ENCODE results near the gene PTPA. TPM values are rescaled to one million over a fixed set of nuclear protein-coding genes. Genes with fewer than 3 reads are reported as not detected.

The PTPA gene
- total and polyA plus RNA-seq, 10 of the 15 experiments (the other 5 are each of a cell fraction or from before 2014, with no cell fraction given): 1.6 to 111 (median 55.1) TPM

DNA sequence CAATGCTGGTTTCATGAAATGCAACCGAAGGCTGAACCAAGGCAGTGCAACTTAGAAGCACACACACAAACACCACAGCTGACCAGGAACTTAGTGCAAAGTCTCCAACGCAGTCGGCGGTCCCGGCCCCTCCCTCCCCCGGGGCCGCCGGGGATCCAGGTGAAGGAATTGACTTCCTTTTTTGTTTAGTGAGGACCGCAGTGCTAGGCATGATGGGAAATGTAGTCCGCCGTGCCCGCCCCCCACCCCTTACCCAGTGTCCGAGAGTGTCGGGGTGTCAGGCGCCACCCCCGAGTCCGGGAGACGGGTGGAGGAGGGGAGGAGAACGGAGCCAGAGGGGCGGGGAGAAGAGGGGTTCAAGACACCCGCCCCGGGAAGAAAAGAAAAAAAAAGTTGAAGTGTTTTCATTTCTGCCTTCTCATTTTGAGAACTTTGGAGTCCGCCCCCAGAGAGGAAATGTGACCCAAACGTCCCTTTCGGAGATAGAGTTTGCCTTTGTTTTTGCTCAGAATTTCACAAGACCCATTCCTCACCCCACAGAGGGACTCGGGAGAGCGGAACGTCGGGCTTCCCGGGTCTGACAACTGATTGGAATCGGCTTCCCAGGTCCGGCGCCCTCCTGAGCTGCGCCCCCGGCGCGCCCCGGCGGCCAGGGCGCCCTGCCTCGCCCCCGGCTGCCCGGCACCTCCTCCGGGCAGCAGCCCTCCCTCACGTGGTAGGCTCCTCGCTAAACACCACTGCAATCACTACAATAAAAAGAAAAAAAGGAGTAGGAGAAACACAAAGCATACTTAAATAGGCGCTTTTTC, 64.8 kb downstream of the PTPA start (continued):
- TF ChIP-seq, protein P1, sequence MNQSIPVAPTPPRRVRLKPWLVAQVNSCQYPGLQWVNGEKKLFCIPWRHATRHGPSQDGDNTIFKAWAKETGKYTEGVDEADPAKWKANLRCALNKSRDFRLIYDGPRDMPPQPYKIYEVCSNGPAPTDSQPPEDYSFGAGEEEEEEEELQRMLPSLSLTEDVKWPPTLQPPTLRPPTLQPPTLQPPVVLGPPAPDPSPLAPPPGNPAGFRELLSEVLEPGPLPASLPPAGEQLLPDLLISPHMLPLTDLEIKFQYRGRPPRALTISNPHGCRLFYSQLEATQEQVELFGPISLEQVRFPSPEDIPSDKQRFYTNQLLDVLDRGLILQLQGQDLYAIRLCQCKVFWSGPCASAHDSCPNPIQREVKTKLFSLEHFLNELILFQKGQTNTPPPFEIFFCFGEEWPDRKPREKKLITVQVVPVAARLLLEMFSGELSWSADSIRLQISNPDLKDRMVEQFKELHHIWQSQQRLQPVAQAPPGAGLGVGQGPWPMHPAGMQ (IDR thresholded peaks at IDR 0.05; ENCODE audit: borderline replicate concordance): no peak
- TF ChIP-seq HCFC1 (IDR thresholded peaks at IDR 0.05; ENCODE audit: low read length): peak; percentile 81

DNA sequence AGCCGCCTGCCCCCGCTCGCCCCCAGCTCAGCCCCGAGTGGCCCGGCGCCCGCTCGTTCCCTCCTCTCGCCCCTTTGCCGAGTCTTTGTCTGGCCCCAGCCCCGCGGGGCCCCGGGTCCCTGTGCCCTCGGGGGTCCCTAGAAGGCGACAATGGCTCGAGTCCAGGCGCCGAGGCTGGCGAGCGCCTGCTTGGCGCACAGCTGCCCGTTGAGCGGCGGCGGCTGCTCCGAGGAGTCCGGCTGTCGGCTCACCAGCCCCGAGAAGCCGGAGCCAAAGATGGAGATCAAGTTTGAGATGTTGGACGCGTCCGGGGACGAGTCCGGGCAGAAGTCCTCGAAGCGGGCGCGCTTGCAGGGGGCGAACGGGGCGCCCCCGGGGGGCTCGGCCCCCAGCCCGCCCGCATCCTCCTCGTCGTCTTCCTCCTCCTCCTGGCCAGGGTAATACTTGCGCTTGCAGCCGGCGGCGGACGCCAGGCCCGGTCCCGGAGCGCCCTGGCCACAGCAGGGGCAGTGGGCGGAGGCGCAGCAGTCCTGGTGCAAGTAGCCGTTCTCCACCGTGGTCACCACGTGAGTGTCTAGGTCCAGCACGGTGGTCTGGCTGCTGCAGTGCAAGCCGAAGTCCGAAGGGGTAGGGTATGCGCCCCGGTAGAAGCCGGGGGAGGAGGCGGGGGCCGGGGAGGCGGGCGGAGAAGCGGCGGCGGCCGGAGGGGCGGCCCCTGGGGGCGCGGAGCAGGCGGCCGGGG, 65.7 kb downstream of the PTPA start:
- Histone ChIP-seq H3K27me3 (replicated peaks in 1 of 2; ENCODE audit: control insufficient read depth in 2 of 2, insufficient read depth in 2 of 2, low read length in 1 of 2) (peaks cover 2 to 3% of the 10 kb centered on the region in 2 experiments; a peak in 2 of 4 replicates), H3K27ac (ENCODE audit: control insufficient read depth, insufficient read depth) (no peak overlapping the region), H2AFZ (ENCODE audit: control insufficient read depth, low read depth, low read length) (no peak overlapping the region)

More for the DNA sequence above, 65.7 kb downstream of the PTPA start:
- no TSS peak for BruUV-seq (replicated peaks)
- Histone ChIP-seq H3K9me3 (replicated peaks; ENCODE audit: control insufficient read depth, insufficient read depth, low read length) (no peaks in the 10 kb centered on the region), H3K4me2 (ENCODE audit: control insufficient read depth, insufficient read depth) (peak overlapping the region; percentile 98), H3K4me1 (ENCODE audit: control insufficient read depth, insufficient read depth, low read length) (peaks cover 21% of the 10 kb centered on the region), H3K9ac (ENCODE audit: control insufficient read depth, insufficient read depth, low read length) (no peak overlapping the region; the same call in 1 of the 2 replicates), H3K4me3 (peak overlapping the region; percentile 81; the same call in 1 of the 2 replicates), H4K20me1 (ENCODE audit: control insufficient read depth, insufficient read depth) (no peaks in the 10 kb centered on the region), H3K36me3 (ENCODE audit: control insufficient read depth in 2 of 2, insufficient read depth in 2 of 2, low read length in 1 of 2) (no peaks in the 10 kb centered on the region), H3K79me2 (ENCODE audit: control insufficient read depth, insufficient read depth, low read length) (no peaks in the 10 kb centered on the region)
- 2% methylated on average over 51 of the region's 80 CpGs for WGBS (ENCODE audit: insufficient coverage, insufficient replicate concordance, low lambda C conversion rate, missing lambda C conversion rate)
- intact Hi-C loops (cut with micrococcal nuclease; ENCODE audit: unreplicated experiment): loop anchor here (2.0 to 10.0 kb wide), 3 partner anchors 94 to 438 kb away; no protein-coding TSS in a partner anchor
- ATAC-seq (no peak), FAIRE-seq (no peak), DNase-seq (ENCODE audit: low read depth, low spot score) (no peak)
- ChIA-PET CTCF (interaction anchor here (0.5 to 13.1 kb wide), 8 partner anchors 28 to 659 kb away, joined by 3 to 273 read pairs (median 6); partner anchors contain the start of gene NTMT1), RAD21 (ENCODE audit: unreplicated experiment) (interaction anchor here (0.9 to 10.4 kb wide), 9 partner anchors 28 to 449 kb away, joined by 3 to 197 read pairs (median 4); partner anchors contain the start of gene NTMT1), SMC1A (ENCODE audit: uncharacterized antibody, unreplicated experiment) (interaction anchor here (1.4 to 9.1 kb wide), 3 partner anchors 10 to 449 kb away, joined by 4 to 116 read pairs (median 10); partner anchors contain the start of gene NTMT1), POLR2A (interaction anchor here (0.5 to 3.0 kb wide), 5 partner anchors 34 to 862 kb away, joined by 3 to 10 read pairs (median 3); no protein-coding TSS in a partner anchor)
- no peak for TF ChIP-seq POU2F2 (IDR thresholded peaks at IDR 0.05; ENCODE audit: borderline replicate concordance, low read depth, low read length)
- TF ChIP-seq LARP7 (IDR thresholded peaks at IDR 0.05): peak; percentile 44; the same call in 1 of the 2 replicates
- peak; percentile 26; the same call in 1 of the 2 replicates for TF ChIP-seq GATAD2B (conservative IDR thresholded peaks at IDR 0.05; ENCODE audit: low read depth)
- TF ChIP-seq RB1 (IDR thresholded peaks at IDR 0.05; ENCODE audit: borderline replicate concordance): no peak
- no peak for TF ChIP-seq POLR2A (IDR thresholded peaks at IDR 0.05; ENCODE audit: low read depth, low read length)
- no peak for TF ChIP-seq SIX5 (IDR thresholded peaks at IDR 0.05; ENCODE audit: low read depth, low read length, severe bottlenecking)
- in situ Hi-C loops (cut with MboI): no loop called here
